ENCODE measurements around the gene VEGFA.

GRCh38 chr6:43785220-43785752, 15.3 kb downstream of the VEGFA start:
- TF ChIP-seq CTCF (conservative IDR thresholded peaks at IDR 0.05; ENCODE audit: low read depth, low read length) = no peak
- no peak for TF ChIP-seq EZH2 (IDR thresholded peaks at IDR 0.05; ENCODE audit: borderline replicate concordance, low read depth, low read length, poor library complexity, severe bottlenecking)

Measured in A673 (cell line).